D721Med (cell line): ENCODE measurements around the gene TBCB.

ENCODE experiments used
- DNase-seq: peaks from one replicate; pipeline ENCODE4 v3.0.0; 2011; ENCODE audit warnings: low spot score; ENCODE audit not compliant: insufficient read length
- FAIRE-seq: peaks from 2 replicates; lab custom pipeline; 2011; peaks lifted over from hg19 to GRCh38; lab: Jason Lieb, UNC
- CTCF ChIP-seq: IDR thresholded peaks from 2 replicates; pipeline ENCODE4 v1.5.1; 2012; ENCODE audit warnings: mild to moderate bottlenecking, control low read depth; ENCODE audit not compliant: insufficient read depth; ENCODE audit errors: missing control alignments

The TBCB gene

GRCh38 chr19:36149673-36150406 lies 34.6 kb downstream of the TBCB start:
- FAIRE-seq, result no peak
- no peak for TF ChIP-seq CTCF
- no peak for DNase-seq

- DNase-seq, result no peak
- no peak for FAIRE-seq
- no peak for TF ChIP-seq CTCF
These were observed 35.3 kb downstream of the TBCB start for GRCh38 chr19:36150586-36150985.

GRCh38 chr19:36151144-36152018 lies 36.1 kb downstream of the TBCB start:
- FAIRE-seq, result no peak
- no peak for TF ChIP-seq CTCF
- no peak for DNase-seq

- no peak for FAIRE-seq
- DNase-seq, result no peak
- no peak for TF ChIP-seq CTCF
These were observed 36.7 kb downstream of the TBCB start for GRCh38 chr19:36152019-36152351.

GRCh38 chr19:36152352-36153091 lies 37.3 kb downstream of the TBCB start, which contains the start of gene COX7A1:
COX7A1 (minus strand) TSS chr19:36152447; CDS start chr19:36152407, 40 bp downstream.
- TF ChIP-seq CTCF, result no peak
- no peak for FAIRE-seq
- no peak for DNase-seq

- DNase-seq (no peak), FAIRE-seq (no peak)
- TF ChIP-seq CTCF, result no peak
These were observed 37.9 kb downstream of the TBCB start for GRCh38 chr19:36153126-36153525.
